ENCODE data around the gene GBA2. TPM values are rescaled to one million over a fixed set of nuclear protein-coding genes. Genes with fewer than 3 reads are reported as not detected.

GBA2 gene
- total and polyA plus RNA-seq, 8 donors = 63.3 to 113 (median 92.2) TPM

DNA sequence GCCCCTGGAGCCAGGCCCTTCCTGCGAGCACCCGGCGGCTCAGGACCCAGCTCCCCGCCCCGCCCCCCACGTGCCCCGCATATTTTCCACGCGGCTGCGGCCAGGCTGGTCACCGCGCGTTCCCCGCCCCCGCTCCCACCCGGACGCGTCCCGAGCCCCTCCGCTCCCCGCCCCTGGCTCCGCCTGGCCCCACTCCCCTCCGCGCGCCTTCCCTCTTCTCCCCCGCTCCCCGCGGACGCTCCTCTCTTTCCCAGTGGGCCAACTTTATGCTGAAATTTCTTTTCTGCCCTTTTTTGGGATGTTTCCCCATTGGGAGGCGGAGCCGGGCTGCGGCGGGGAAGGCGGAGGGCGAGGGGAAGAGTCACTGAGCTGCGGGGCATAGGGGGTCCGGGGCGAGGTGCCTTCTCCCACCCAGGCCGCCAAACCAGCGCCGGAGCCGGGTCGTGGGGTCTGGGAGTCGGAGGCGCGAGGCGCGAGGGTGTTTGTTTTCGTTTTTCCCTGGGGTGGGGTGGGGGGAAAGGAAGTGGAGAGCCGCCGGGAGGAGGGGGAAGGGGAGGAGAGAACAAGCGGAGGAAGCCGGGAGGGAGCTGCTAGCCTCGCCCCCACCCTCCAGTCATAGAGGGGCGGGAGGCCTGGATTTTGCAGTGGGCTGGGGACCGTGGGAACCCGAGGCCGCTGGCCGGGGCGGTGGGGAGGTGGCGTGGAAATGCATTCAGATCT lies 58.3 kb downstream of the GBA2 start:
- DNase-seq (peak; percentile 78 to 88 (median 80)), ATAC-seq (peak; percentile 76)
- TF ChIP-seq, protein P1, sequence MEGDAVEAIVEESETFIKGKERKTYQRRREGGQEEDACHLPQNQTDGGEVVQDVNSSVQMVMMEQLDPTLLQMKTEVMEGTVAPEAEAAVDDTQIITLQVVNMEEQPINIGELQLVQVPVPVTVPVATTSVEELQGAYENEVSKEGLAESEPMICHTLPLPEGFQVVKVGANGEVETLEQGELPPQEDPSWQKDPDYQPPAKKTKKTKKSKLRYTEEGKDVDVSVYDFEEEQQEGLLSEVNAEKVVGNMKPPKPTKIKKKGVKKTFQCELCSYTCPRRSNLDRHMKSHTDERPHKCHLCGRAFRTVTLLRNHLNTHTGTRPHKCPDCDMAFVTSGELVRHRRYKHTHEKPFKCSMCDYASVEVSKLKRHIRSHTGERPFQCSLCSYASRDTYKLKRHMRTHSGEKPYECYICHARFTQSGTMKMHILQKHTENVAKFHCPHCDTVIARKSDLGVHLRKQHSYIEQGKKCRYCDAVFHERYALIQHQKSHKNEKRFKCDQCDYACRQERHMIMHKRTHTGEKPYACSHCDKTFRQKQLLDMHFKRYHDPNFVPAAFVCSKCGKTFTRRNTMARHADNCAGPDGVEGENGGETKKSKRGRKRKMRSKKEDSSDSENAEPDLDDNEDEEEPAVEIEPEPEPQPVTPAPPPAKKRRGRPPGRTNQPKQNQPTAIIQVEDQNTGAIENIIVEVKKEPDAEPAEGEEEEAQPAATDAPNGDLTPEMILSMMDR (IDR thresholded peaks at IDR 0.05) = no peak
- Histone ChIP-seq H3K27me3 (peaks cover 0 to 9% of the 10 kb centered on the region in 2 donors), H3K4me1 (peaks cover 4 to 19% of the 10 kb centered on the region in 2 donors), H3K4me3 (peak overlapping the region; percentile 68), H3K27ac (peak overlapping the region; percentile 75 to 87), H3K36me3 (peaks cover 0 to 4% of the 10 kb centered on the region in 2 donors), H3K9me3 (no peaks in the 10 kb centered on the region)
- intact Hi-C loops (cut with DNase I) = no loop called here

DNA sequence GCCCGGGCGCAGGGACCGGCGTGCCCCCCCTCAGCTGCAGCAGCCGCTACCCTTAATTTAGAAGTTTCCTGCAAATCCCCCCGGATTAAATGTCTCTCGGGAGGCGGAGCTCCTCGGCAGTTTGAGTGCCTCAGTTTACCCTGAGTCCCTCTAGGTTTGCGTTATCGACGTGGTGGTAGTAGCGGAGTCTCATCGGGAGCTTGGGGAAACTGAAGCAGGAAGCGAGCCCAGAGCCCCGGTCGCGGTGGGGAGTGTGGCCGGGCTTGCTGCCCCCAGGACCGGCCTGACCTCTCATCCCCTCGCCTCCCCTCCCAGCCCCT lies 58.8 kb downstream of the GBA2 start:
- intact Hi-C loops (cut with DNase I) = no loop called here
- ATAC-seq = no peak

DNA sequence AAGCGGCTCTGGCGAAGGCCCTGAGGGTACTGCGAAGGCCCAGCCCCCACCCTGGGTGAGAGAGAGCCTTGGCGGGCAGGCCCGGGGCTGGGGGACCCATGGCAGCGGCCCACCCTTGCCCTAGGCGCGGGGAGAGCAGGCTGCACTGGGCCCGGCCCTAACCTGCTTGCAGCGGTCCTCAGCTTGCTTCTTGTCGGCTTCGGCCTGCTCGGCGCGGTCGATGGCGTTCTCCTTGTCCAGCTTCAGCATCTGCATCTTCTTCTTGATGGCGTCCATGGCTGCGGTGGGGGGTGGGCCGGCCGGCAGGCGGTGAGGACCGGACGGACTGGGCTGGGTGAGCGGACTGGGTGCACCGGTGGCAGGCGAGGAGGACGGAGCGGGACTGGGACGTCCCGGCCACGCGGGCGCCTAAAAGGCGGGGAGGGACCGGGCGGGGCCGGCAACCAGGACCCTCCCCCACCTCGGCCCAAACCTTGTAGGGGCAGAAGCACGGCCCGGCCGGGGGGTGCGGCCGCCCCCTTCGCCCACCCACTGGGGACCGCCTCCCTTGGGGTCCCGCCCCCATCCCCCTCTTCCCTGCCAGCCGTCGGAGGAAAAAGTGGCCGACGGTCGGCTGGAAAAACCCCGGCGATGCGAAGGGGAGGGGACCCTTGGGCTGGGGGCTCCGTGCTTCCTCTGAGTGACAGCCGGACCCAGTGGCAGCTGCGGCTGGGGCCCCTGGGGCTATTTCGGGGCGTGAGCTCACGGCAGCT lies 59.3 kb downstream of the GBA2 start, which contains the start of gene TPM2:
Gene TPM2, minus strand, starts transcription at position 384 of the 752 bp plus-strand sequence. Its CDS starts 108 bp downstream, at position 276.
- Histone ChIP-seq H3K4me3 (peak within 1 kb of the TSS; percentile 68), H3K4me1 (peaks cover 0 to 19% of the 10 kb centered on the region in 2 donors), H3K9me3 (no peaks in the 10 kb centered on the region), H3K27ac (peak within 1 kb of the TSS; percentile 75 to 87), H3K36me3 (peaks cover 0 to 9% of the 10 kb centered on the region in 2 donors), H3K27me3 (peaks cover 0 to 9% of the 10 kb centered on the region in 2 donors)
- peak in 3 of 4 donors; percentile 70 to 89 (median 71) for DNase-seq
- peak; percentile 55 for ATAC-seq
- intact Hi-C loops (cut with DNase I) = no loop called here
- TF ChIP-seq, protein P1 (IDR thresholded peaks at IDR 0.05) = no peak

More for the DNA sequence above, 58.8 kb downstream of the GBA2 start:
- peaks cover 0 to 4% of the 10 kb centered on the region in 2 donors for H3K36me3 ChIP-seq
- TF ChIP-seq, protein P1 (IDR thresholded peaks at IDR 0.05) = no peak
- peaks cover 4 to 19% of the 10 kb centered on the region in 2 donors for H3K4me1 ChIP-seq
- DNase-seq = no peak
- H3K27ac ChIP-seq = peak overlapping the region; percentile 75 to 87
- H3K4me3 ChIP-seq = peak overlapping the region; percentile 68
- H3K9me3 ChIP-seq = no peaks in the 10 kb centered on the region
- peaks cover 0 to 9% of the 10 kb centered on the region in 2 donors for H3K27me3 ChIP-seq

DNA sequence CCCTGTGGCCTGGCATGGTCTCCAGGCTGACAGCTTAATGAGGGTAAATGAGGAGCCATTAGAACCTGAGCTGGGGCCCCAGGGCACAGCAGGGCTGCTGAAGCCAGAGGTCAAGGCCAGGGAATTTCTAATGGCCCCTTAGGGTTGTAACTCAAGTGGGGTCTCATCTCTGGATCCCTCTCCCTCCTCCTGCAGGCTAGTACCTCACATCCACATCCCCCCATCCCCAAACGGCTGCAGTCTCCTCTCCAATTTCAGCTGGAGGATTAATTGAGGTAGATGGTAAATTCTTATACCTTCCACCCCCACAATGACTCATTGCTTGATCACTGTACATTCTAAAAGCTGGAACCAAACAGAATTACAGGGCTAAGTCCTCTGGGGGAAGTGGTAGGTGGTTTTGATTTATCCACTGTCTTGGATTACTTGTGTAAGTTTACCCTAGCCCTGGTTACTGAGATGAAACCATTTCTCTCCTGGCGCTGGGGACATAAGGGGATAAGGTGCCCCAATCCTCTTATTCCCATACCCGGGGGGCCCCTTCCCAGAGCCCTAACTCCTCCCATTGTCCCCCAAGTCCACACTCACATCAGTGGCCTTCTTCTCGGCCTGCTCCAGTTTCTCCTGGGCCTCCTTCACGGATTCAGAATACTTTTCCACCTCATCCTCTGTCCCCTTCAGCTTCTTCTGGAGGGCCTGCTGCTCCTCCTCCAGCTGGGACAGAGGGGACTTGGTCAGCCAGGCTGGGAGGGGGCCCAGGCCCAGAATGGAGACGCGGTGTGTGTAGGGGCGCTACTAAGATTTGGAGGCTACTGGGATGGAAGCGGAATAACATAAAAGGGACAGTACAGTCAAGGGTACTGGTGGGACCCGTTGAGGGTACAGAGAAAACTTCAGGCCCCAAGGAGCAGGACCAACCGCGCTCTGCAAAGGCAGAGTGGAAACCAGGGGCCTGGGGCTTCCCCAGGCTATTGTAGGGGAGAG lies 60.2 kb downstream of the GBA2 start:
- H3K9me3 ChIP-seq = no peaks in the 10 kb centered on the region
- H3K27ac ChIP-seq = peak overlapping the region; percentile 37 to 51
- TF ChIP-seq, protein P1 (IDR thresholded peaks at IDR 0.05) = no peak
- peaks cover 0 to 10% of the 10 kb centered on the region in 2 donors for H3K36me3 ChIP-seq
- H3K4me1 ChIP-seq = peaks cover 0 to 19% of the 10 kb centered on the region in 2 donors
- no peak for DNase-seq
- ATAC-seq = no peak
- intact Hi-C loops (cut with DNase I) = no loop called here
- peaks cover 0 to 9% of the 10 kb centered on the region in 2 donors for H3K27me3 ChIP-seq
- peak overlapping the region; percentile 68 for H3K4me3 ChIP-seq
